Skeletal muscle cell (primary cell): ENCODE measurements around the gene MEI1.

Experiments used
- DNase-seq: peaks from one replicate; pipeline ENCODE4 v3.0.0-alpha.2; 2010; ENCODE audit warnings: low read depth
- H3K4me3 ChIP-seq: 2 replicates; pipeline ENCODE4 v1.5.1; 2011; ENCODE audit warnings: low read depth, mild to moderate bottlenecking, control low read depth, low read length, moderate library complexity

The MEI1 gene

DNA sequence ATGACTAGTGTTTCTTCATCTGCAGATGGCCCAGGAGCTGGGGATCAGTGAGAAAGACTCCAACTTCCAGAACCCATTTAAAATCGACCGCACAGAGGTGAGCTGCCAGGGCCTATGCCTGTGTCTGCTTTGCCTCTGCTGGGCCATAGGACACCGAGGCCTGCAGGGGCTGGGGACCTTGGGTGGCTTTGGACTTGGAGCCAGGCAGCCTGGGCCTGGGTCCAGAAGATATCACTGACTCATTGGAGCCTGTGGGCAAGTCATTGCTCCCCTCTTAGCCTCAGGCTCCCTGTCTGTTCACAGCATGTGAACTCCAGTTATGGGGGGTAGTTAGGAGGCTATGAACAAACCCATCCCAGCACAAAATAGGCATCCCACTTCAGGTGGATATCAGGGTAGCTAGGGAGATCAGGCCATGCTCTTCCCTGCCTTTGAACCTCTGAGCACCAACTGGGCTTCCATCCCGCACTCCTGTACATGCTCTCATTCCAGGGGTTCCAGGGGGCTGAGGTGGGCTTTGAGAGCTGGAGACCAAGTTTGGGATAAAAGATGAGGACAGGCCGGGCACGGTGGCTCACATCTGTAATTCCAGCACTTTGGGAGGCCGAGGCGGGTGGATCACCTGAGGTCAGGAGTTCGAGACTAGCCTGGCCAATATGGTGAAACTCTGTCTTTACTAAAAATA is 114.6 kb downstream of the MEI1 start:
- DNase-seq = no peak
- no peak overlapping the region for H3K4me3 ChIP-seq

- H3K4me3 ChIP-seq = no peak overlapping the region
- no peak for DNase-seq
Observed at GRCh38 chr22:41815716-41816115, 116.4 kb downstream of the MEI1 start.

GRCh38 chr22:41816241-41816640 is 116.9 kb downstream of the MEI1 start:
- DNase-seq = no peak
- no peak overlapping the region for H3K4me3 ChIP-seq

GRCh38 chr22:41816871-41817270 is 117.6 kb downstream of the MEI1 start:
- no peak overlapping the region for H3K4me3 ChIP-seq

DNA sequence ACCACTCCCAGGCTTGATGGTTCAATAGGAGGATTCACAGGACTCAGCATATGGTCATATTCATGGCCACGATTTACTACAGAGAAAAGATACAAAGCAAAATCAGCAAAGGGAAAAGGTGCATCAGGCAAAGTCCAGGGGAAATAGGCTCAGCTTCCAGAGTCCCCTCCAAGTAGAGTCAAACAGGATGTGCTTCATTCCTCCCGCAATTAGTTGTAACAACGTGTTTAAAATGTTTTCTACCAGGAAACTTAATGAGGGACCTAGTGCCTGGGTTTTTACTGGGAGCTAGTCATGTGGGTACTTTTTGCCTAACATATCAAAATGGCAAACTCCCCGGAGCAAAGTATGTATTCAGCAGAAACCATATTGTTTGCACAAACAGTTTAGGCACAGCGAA is 118.7 kb downstream of the MEI1 start:
- DNase-seq = no peak
- no peak overlapping the region for H3K4me3 ChIP-seq

More at GRCh38 chr22:41816871-41817270, 117.6 kb downstream of the MEI1 start:
- DNase-seq = no peak

- no peak for DNase-seq
- no peak overlapping the region for H3K4me3 ChIP-seq
Observed at GRCh38 chr22:41818596-41818995, 119.3 kb downstream of the MEI1 start.

DNA sequence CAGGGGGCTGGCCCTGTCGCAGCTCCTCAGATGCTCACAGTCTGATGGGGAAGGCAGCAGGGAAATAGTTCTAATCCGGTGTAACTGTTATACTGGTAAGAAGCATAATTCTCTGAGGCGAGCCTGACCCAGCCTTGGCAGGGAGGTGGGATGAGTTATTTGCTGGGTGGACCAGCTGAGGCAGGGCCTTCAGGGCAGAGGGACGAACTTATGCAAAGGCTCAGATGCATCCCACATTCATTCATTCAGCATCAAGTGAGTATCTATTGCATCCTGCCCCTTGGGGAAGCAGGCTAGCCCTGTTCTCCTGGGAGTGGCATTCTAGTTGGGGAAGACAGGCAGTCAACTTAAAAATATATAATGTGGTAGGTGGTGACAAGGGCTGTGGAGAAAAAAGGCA is 120.0 kb downstream of the MEI1 start:
- no peak for DNase-seq
- H3K4me3 ChIP-seq = no peak overlapping the region

- no peak overlapping the region for H3K4me3 ChIP-seq
- no peak for DNase-seq
Observed at GRCh38 chr22:41820447-41820846, 121.1 kb downstream of the MEI1 start.

DNA sequence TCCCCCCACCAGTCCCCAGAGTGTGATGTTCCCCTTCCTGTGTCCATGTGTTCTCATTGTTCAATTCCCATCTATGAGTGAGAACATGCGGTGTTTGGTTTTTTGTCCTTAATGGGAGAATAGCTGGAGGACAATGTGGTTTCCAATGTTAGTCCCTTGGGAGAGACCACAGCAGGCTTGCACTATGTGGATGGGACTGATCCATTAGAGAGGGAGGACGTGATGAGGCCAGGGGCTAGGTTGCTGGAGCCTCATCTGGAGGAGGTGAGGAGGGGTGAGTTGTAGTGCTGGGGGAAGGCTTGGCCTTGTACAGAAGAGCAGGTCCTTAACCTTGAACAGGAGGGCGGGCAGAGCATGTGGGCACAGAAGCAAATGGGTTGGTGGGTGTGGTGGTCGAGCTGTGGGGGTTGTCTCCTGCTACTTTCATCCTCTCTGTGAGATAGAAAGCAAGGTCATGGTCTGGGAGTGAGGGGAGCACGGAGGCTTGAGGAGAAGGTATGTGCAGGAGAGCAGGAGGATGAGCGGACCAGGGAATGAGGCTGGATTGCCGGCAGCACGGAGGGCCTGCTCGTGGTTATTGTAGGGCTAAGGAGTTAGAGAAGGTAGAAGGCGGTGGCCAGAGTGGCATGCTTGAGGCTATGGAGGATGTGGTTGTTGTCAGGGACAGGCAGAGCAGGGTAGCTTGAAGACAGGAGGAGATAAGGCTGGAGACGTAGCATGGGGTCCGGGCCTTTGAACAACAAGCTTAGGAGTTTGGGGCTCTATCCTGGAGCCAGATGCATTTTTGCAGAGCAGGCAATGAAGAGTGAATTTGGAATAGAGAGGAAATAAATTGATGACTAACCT is 122.4 kb downstream of the MEI1 start:
- no peak overlapping the region for H3K4me3 ChIP-seq
- no peak for DNase-seq

- H3K4me3 ChIP-seq = no peak overlapping the region
- no peak for DNase-seq
Observed at GRCh38 chr22:41822317-41823057, 123.2 kb downstream of the MEI1 start.

DNA sequence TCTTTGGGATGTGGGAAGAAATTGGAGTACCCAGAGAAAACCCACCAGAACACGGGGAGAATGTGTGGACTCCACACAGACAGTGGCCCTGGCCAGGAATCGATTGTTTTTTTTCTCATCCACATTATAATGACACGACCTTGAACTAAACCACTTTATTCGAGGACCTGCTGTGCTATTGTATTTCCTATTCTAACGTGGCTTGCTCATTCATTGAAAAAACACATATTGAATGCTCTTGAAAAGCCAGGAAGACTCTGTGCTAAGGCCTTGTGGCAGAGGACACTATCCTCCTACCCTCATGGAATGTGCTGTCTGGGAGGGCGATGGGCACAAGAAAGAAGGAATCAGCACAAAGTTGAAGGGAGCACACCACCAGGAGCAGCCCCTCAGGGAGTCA is 124.5 kb downstream of the MEI1 start:
- no peak overlapping the region for H3K4me3 ChIP-seq
- no peak for DNase-seq

DNA sequence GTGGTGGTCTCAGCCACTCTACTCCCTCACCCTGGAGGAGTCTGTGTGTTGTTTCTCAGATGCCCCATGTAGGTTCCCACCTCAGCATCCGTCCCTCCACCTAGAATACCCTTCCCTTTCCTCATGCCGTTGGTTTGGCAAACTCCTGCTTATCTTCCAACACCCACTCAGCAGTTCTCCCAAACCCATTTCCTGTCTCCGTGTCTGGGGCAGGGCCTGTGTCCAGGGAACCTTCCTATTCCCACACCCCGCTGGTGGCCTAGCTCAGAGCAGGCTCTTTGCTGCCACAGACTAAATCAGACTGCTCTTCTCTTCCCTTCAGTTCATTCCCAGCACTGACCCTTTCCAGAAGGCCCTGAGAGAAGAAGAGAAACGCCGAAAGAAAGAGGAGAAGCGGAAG is 126.1 kb downstream of the MEI1 start:
- no peak for DNase-seq
- no peak overlapping the region for H3K4me3 ChIP-seq

DNA sequence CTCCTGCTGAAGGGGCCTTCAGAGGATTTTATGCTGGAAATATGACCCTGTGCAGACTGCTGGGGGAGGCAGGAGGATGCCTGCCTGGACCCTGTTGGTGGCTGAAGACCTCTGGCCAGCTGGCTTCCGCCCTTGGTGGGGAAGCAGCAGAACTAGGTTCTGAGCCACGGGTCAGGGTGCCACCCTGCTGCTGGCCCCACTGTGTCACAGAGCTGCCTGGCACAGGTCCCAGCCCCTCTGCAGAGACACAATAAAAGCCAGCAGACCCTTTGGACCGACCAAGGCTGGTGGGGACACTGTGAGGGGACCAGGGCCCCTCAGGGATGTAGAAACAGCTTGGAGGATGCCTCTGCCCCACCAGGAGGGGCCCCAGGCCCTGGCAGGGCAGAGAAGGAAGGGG is 126.7 kb downstream of the MEI1 start:
- no peak overlapping the region for H3K4me3 ChIP-seq

DNA sequence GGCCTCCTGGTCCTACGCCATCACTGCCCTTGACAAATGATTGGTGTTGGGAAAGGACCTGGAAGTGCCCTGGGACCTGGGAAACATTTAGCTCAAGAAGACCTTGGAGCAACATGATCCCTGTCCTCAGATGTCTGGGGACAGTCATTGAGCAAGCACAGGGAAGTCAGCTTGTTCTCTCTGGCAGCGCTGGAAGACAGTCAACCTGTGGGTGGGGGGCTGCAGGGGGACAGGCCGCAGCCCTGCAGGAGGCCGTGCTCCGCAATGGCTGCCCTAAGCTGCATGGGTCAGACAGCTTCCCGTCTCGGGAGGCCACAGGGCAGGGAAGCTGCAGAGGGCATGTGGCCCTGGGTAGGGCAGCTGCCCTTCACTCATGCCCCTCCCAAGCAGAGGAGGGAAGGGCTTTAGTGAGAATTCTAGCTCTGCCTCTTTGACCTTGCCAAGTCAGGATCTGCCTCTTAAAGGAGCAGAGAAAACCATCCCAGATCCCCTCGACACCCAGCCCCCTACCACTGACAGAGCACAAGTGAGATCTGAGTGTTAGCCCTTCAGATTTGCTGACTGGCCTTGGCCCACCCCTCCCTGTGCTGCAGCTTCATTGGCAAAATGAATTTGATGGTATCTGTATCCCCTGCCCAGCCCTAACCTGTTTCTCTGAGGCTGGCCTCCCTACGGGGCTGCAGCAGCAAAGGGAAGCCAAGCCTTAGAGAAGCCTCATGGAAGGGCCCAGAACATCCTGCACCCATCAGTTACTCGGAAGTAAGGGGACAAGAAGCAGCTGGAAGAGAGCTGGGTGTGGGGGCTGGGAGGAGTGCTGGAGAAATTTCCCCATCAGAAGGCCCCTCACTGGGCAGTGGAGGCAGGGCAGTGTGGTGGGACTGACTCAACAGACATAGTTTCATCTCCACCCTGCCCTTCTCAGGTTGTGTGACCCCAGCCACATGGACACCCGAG is 127.4 kb downstream of the MEI1 start:
- no peak overlapping the region for H3K4me3 ChIP-seq
- no peak for DNase-seq

More for the DNA sequence above, 126.7 kb downstream of the MEI1 start:
- no peak for DNase-seq

DNA sequence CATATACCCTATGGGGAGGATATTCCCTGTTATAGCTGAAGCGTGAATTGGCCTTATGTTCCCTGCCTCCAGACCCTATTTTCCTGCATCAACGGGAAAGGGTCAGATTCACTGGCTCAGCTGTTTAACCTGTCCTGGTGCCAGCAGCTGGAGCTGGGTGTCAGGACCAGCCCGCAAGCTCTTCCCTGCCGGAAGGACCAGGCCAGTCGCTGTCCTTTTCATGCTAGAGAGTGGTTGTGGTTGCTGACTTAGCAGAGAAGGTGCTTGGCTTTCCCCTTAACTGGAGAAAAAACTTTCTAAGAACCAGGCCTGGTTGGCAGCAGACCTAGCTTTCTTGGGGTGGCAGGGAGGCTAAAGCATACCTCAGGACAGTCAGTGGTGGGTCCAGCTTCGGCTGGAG is 128.4 kb downstream of the MEI1 start:
- DNase-seq = no peak

DNA sequence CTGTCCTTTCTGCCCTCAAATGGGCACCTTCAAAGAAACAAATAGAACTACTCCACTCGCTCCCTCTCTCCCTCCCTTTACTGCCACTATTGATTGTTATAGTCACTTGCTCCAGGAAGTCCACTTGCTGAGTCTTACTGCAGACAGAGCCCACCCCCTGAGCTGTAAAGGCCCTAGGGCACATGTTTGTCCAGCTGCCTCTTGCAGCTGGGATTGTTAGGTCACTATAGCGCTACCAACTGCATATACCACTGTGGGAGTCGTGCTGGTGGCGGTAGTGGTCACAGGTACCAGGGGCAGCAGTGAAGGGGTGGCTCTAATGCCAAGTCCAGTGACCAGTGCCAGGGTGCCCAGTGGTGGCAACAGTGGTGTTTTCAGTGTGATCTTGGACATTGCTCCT is 129.2 kb downstream of the MEI1 start:
- H3K4me3 ChIP-seq = no peak overlapping the region
- DNase-seq = no peak

More for the DNA sequence above, 128.4 kb downstream of the MEI1 start:
- no peak overlapping the region for H3K4me3 ChIP-seq

GRCh38 chr22:41830174-41830573 is 130.9 kb downstream of the MEI1 start:
- no peak overlapping the region for H3K4me3 ChIP-seq
- DNase-seq = no peak

DNA sequence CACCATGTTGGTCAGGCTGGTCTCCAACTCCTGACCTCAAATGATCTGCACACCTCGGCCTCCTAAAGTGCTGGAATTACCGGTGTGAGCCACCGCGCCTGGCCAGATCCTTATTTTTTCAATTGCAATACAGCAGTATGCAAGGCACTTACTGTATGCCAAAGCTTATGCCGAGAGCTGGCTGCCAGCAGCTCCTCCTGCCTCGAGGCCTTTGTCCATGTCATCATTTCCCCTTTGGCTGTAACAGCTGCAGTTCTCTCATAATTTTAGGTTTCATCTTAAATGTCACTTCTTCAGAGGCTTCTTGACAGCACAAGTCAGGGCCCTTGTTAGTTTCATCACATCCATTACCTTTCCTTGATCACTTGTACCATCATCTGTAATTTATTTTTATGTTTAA is 132.1 kb downstream of the MEI1 start:
- H3K4me3 ChIP-seq = no peak overlapping the region
- no peak for DNase-seq

- DNase-seq = no peak
- peak overlapping the region; percentile 81 for H3K4me3 ChIP-seq
Observed at GRCh38 chr22:41831828-41832552, 132.7 kb downstream of the MEI1 start.
